ENCODE results near the gene ASB7. TPM values are rescaled to one million over a fixed set of nuclear protein-coding genes. Genes with fewer than 3 reads are reported as not detected.

ASB7 gene
- total RNA-seq, 4 donors from 2014 or later = 11.4 to 12.7 (median 12.1) TPM

- no peaks in the 10 kb centered on the region for H3K4me1 ChIP-seq
- H3K27ac ChIP-seq = no peak overlapping the region
- peaks cover 0 to 6% (median 0%) of the 10 kb centered on the region in 4 donors for H3K9me3 ChIP-seq
- no peaks in the 10 kb centered on the region for H3K36me3 ChIP-seq
- H3K4me3 ChIP-seq = no peak overlapping the region
- DNase-seq (ENCODE audit: low spot score in 2 of 2) = no peak
- TF ChIP-seq EP300 (IDR thresholded peaks at IDR 0.05) (no peak), POLR2A (IDR thresholded peaks at IDR 0.05) (no peak)
- TF ChIP-seq, protein P1, sequence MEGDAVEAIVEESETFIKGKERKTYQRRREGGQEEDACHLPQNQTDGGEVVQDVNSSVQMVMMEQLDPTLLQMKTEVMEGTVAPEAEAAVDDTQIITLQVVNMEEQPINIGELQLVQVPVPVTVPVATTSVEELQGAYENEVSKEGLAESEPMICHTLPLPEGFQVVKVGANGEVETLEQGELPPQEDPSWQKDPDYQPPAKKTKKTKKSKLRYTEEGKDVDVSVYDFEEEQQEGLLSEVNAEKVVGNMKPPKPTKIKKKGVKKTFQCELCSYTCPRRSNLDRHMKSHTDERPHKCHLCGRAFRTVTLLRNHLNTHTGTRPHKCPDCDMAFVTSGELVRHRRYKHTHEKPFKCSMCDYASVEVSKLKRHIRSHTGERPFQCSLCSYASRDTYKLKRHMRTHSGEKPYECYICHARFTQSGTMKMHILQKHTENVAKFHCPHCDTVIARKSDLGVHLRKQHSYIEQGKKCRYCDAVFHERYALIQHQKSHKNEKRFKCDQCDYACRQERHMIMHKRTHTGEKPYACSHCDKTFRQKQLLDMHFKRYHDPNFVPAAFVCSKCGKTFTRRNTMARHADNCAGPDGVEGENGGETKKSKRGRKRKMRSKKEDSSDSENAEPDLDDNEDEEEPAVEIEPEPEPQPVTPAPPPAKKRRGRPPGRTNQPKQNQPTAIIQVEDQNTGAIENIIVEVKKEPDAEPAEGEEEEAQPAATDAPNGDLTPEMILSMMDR (IDR thresholded peaks at IDR 0.05) = no peak
- H3K27me3 ChIP-seq = no peaks in the 10 kb centered on the region
- 80 to 82% methylated on average over 6 of the region's 6 CpGs for WGBS, 2 donors
Observed at GRCh38 chr15:100680726-100681125, 78.3 kb downstream of the ASB7 start.

DNA sequence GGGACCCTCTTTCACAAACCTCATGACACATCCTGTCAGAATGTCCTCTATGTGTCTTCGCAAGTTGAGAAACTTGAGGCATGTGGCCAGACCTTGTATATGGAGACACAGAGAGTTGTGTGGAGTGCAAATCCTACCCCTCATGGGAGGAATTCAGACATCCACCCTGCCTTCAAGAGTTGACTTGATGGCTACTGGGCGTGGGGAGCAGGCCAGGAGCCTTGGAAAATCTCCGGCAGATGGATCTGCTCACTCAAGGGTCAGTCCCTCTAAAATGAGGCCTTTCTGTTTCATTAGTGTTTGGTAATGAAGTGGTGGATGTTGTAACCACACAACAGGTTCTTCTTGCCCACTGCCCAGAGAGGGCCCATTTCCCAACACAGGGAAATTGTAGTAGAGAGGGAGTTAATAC, 79.0 kb downstream of the ASB7 start:
- H3K27me3 ChIP-seq = no peaks in the 10 kb centered on the region
- no peak overlapping the region for H3K27ac ChIP-seq
- H3K36me3 ChIP-seq = no peaks in the 10 kb centered on the region
- DNase-seq (ENCODE audit: low spot score in 2 of 2) = peak in 1 of 2 donors; percentile 64
- H3K4me3 ChIP-seq = no peak overlapping the region
- 88 to 91% methylated on average over 3 of the region's 3 CpGs for WGBS, 2 donors
- peaks cover 0 to 5% (median 0%) of the 10 kb centered on the region in 4 donors for H3K4me1 ChIP-seq
- peaks cover 0 to 6% (median 0%) of the 10 kb centered on the region in 4 donors for H3K9me3 ChIP-seq
- peak in 1 of 2 donors; percentile 54 for TF ChIP-seq EP300 (IDR thresholded peaks at IDR 0.05)
- TF ChIP-seq, protein P1 (IDR thresholded peaks at IDR 0.05) = no peak

DNA sequence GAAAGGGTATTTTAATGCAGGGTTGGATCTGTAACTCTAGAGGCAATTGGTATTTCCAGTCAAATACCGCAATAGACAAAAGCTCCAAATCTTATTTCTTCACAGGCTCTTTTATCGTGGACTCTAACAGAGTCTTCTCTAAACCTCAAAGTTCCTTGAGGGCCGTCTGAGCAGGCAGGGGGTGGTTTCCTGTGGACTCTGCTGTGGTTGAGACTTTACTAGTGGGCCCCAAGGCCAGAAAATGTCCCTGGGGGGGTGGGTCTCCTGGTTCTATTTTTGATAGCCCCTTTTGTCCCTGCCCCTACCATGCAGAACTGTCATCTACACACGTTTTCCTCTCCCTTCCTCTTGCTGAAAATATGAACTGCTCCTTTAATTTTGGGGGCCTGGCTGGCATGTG, 80.1 kb downstream of the ASB7 start:
- no peak for DNase-seq (ENCODE audit: low spot score in 2 of 2)
- Histone ChIP-seq H3K27me3 (no peaks in the 10 kb centered on the region), H3K4me3 (no peak overlapping the region), H3K36me3 (no peaks in the 10 kb centered on the region), H3K27ac (no peak overlapping the region), H3K9me3 (peaks cover 0 to 6% (median 0%) of the 10 kb centered on the region in 4 donors), H3K4me1 (peaks cover 0 to 12% (median 0%) of the 10 kb centered on the region in 4 donors)
- no peak for TF ChIP-seq POLR2A (IDR thresholded peaks at IDR 0.05)
- TF ChIP-seq EP300 (IDR thresholded peaks at IDR 0.05) = no peak
- TF ChIP-seq, protein P1 (IDR thresholded peaks at IDR 0.05) = no peak
- 51 to 62% methylated on average over 4 of the region's 4 CpGs for WGBS, 2 donors

DNA sequence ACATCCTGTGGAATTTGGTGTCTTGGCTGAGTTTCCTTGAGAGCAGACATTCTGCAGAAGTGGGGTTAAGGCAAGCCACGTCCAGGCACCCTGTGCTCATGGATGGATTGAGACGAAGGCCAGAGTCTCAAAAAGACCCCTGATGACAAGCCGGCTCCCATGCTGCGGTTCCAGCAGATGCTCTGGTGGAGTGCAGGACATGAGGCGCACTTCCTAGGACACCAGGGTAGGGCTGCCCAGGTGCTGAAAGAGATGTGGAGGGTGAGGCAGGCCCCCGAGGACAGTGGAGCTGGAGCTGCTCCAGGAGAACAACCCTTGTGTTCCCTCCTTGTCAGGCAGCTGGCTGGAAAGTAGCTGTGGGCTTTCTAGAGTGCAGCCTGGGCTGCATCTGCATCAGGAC, 81.0 kb downstream of the ASB7 start:
- 68 to 74% methylated on average over 6 of the region's 6 CpGs for WGBS, 2 donors
- TF ChIP-seq, protein P1 (IDR thresholded peaks at IDR 0.05) = no peak
- TF ChIP-seq EP300 (IDR thresholded peaks at IDR 0.05) = no peak
- no peak for TF ChIP-seq POLR2A (IDR thresholded peaks at IDR 0.05)
- no peak overlapping the region for H3K27ac ChIP-seq

GRCh38 chr15:100684591-100684990, 82.2 kb downstream of the ASB7 start:
- Histone ChIP-seq H3K4me3 (no peak overlapping the region), H3K36me3 (no peaks in the 10 kb centered on the region), H3K4me1 (peaks cover 0 to 21% (median 2%) of the 10 kb centered on the region in 4 donors), H3K27me3 (no peaks in the 10 kb centered on the region), H3K27ac (no peak overlapping the region), H3K9me3 (no peaks in the 10 kb centered on the region)
- WGBS, 2 donors = 87 to 90% methylated on average over 6 of the region's 6 CpGs
- TF ChIP-seq, protein P1 (IDR thresholded peaks at IDR 0.05) = no peak
- TF ChIP-seq EP300 (IDR thresholded peaks at IDR 0.05) = no peak
- no peak for TF ChIP-seq POLR2A (IDR thresholded peaks at IDR 0.05)
- DNase-seq (ENCODE audit: low spot score in 2 of 2) = no peak

More for the DNA sequence above, 81.0 kb downstream of the ASB7 start:
- Histone ChIP-seq H3K4me1 (peaks cover 0 to 19% (median 2%) of the 10 kb centered on the region in 4 donors), H3K27me3 (no peaks in the 10 kb centered on the region), H3K4me3 (no peak overlapping the region), H3K36me3 (no peaks in the 10 kb centered on the region), H3K9me3 (peaks cover 0 to 6% (median 0%) of the 10 kb centered on the region in 4 donors)
- DNase-seq (ENCODE audit: low spot score in 2 of 2) = no peak
